Liver (tissue), 9 donors: Measurements from ENCODE around the gene CMIP. TPM values are rescaled to one million over a fixed set of nuclear protein-coding genes. Genes with fewer than 3 reads are reported as not detected.

Experiments used
- DNase-seq: peaks from one replicate; pipeline ENCODE4 v3.0.0-alpha.2; 2017; ENCODE audit warnings: low spot score
- H3K27ac ChIP-seq, 2 donors: one replicate each; pipeline ENCODE4 v1.7.0; 2013; ENCODE audit warnings: inconsistent platforms in 2 of 2, low read length in 2 of 2, control low read depth in 1 of 2, low read depth in 1 of 2, mild to moderate bottlenecking in 1 of 2
- H3K27me3 ChIP-seq, 4 donors: one replicate each; pipeline versions ENCODE4 v1.6.1 to v1.7.0; 2013; ENCODE audit warnings: low read length in 3 of 4, inconsistent platforms in 1 of 4, mild to moderate bottlenecking in 1 of 4, moderate library complexity in 1 of 4; ENCODE audit not compliant: control insufficient read depth in 4 of 4, insufficient read depth in 4 of 4
- H3K36me3 ChIP-seq, 4 donors: one replicate each; pipeline versions ENCODE4 v1.6.1 to v1.7.0; 2013; ENCODE audit warnings: low read length in 3 of 4, mild to moderate bottlenecking in 3 of 4, low read depth in 1 of 4, moderate library complexity in 1 of 4; ENCODE audit not compliant: control insufficient read depth in 4 of 4, insufficient read depth in 3 of 4
- H3K4me1 ChIP-seq, 4 donors: one replicate each; pipeline versions ENCODE4 v1.6.1 to v1.7.0; 2013; ENCODE audit warnings: low read length in 3 of 4, mild to moderate bottlenecking in 3 of 4, moderate library complexity in 1 of 4; ENCODE audit not compliant: control insufficient read depth in 4 of 4, insufficient read depth in 4 of 4
- H3K4me3 ChIP-seq, 3 donors: one replicate each; pipeline versions ENCODE4 v1.6.1 to v1.7.0; 2013; ENCODE audit warnings: low read length in 3 of 3, control low read depth in 1 of 3, low read depth in 1 of 3, mild to moderate bottlenecking in 1 of 3
- H3K9ac ChIP-seq, 2 donors: one replicate each; pipeline ENCODE4 v1.7.0; 2013; ENCODE audit warnings: low read length in 2 of 2, mild to moderate bottlenecking in 2 of 2, moderate library complexity in 2 of 2, control low read depth in 1 of 2, low read depth in 1 of 2
- H3K9me3 ChIP-seq, 4 donors: one replicate each; pipeline versions ENCODE4 v1.6.1 to v1.7.0; 2013; ENCODE audit warnings: low read length in 3 of 4; ENCODE audit not compliant: control insufficient read depth in 4 of 4
- ATF3 ChIP-seq: IDR thresholded peaks from 2 replicates; pipeline ENCODE4 v1.6.1; 2016; ENCODE audit warnings: antibody characterized with exemption
- CTCF ChIP-seq: fragments of 150-350 bp; IDR thresholded peaks from 2 replicates; pipeline ENCODE4 v1.5.1; 2017; ENCODE audit warnings: improper control_type of control experiment, low read depth, low read length; ENCODE audit not compliant: missing input control
- EGR1 ChIP-seq, 2 donors: IDR thresholded peaks; 2 replicates each; pipeline ENCODE4 v1.6.1; 2016 to 2018; ENCODE audit warnings: antibody characterized with exemption in 2 of 2, low read depth in 2 of 2
- FOXA1 ChIP-seq: IDR thresholded peaks from 2 replicates; pipeline ENCODE4 v1.6.1; 2016; ENCODE audit warnings: antibody characterized with exemption
- FOXA2 ChIP-seq: IDR thresholded peaks from 2 replicates; pipeline ENCODE4 v1.6.1; 2016; ENCODE audit warnings: antibody characterized with exemption
- GABPA ChIP-seq, 2 donors: IDR thresholded peaks in 1 of 2; conservative IDR thresholded peaks in 1 of 2; 2 replicates each; pipeline ENCODE4 v1.6.1; 2016; ENCODE audit warnings: antibody characterized with exemption in 2 of 2, mild to moderate bottlenecking in 1 of 2, moderate library complexity in 1 of 2
- HNF4A ChIP-seq, 2 donors: conservative IDR thresholded peaks; 2 replicates each; pipeline ENCODE4 v1.6.1; 2016; ENCODE audit warnings: antibody characterized with exemption in 2 of 2, mild to moderate bottlenecking in 2 of 2
- HNF4G ChIP-seq: IDR thresholded peaks from 2 replicates; pipeline ENCODE4 v1.6.1; 2016; ENCODE audit warnings: antibody characterized with exemption
- JUND ChIP-seq, 2 donors: IDR thresholded peaks; 2 replicates each; pipeline ENCODE4 v1.6.1; 2016; ENCODE audit warnings: antibody characterized with exemption in 2 of 2
- MAX ChIP-seq: IDR thresholded peaks from 2 replicates; pipeline ENCODE4 v1.6.1; 2016; ENCODE audit warnings: antibody characterized with exemption
- NR2F2 ChIP-seq: IDR thresholded peaks from 2 replicates; pipeline ENCODE4 v1.6.1; 2016; ENCODE audit warnings: antibody characterized with exemption
- RAD21 ChIP-seq, 2 donors: IDR thresholded peaks; 2 replicates each; pipeline ENCODE4 v1.6.1; 2016; ENCODE audit warnings: antibody characterized with exemption in 2 of 2, mild to moderate bottlenecking in 2 of 2
- REST ChIP-seq: IDR thresholded peaks from 2 replicates; pipeline ENCODE4 v1.6.1; 2016; ENCODE audit warnings: antibody characterized with exemption, mild to moderate bottlenecking
- RXRA ChIP-seq, 2 donors: IDR thresholded peaks; 2 replicates each; pipeline ENCODE4 v1.6.1; 2017 to 2018; ENCODE audit warnings: antibody characterized with exemption in 2 of 2, mild to moderate bottlenecking in 1 of 2
- SP1 ChIP-seq: IDR thresholded peaks from 2 replicates; pipeline ENCODE4 v1.6.1; 2018; ENCODE audit warnings: antibody characterized with exemption, mild to moderate bottlenecking
- TAF1 ChIP-seq: conservative IDR thresholded peaks from 2 replicates; pipeline ENCODE4 v1.6.1; 2016; ENCODE audit warnings: antibody characterized with exemption, mild to moderate bottlenecking
- YY1 ChIP-seq: IDR thresholded peaks from 2 replicates; pipeline ENCODE4 v1.6.1; 2016; ENCODE audit warnings: antibody characterized with exemption, mild to moderate bottlenecking
- ZBTB33 ChIP-seq: IDR thresholded peaks from 2 replicates; pipeline ENCODE4 v1.6.1; 2016; ENCODE audit warnings: antibody characterized with exemption
- WGBS: extraction: QIAGEN DNeasy Blood & Tissue Kit; methylation state at CpG from one replicate; pipeline ENCODE4 v1.1.7; 2013; 5-methylcytosine and 5-hydroxymethylcytosine counted together
- polyA plus RNA-seq, 2 donors: library from polyadenylated mRNA; stranded (reverse) in 1 of 2; unstranded in 1 of 2; fragments of 200-250 nt in 1 of 2; fragments of >200 nt in 1 of 2; fragmentation: Nextera tagmentation in 1 of 2; extraction: Ambion mirVana in 1 of 2; gene quantifications; one replicate each; pipeline versions ENCODE4 v1.2.1 to v1.2.3, GENCODE V29; 2013 to 2015
- total RNA-seq, 2 donors: library from RNA; depleted of rRNA; stranded (reverse); fragments of >200 nt; gene quantifications; one replicate each; pipeline ENCODE4 v1.2.3, GENCODE V29; 2014
- donor health status: healthy.
- donor health status: healthy.
- donor health status: healthy.
- donor health status: healthy.
- donor health status: healthy.

Gene CMIP
- total and polyA plus RNA-seq, 4 donors: 1.7 to 15.6 (median 10.1) TPM

GRCh38 chr16:81450783-81451491 is 6.3 kb downstream of the CMIP start:
- Histone ChIP-seq H3K4me3 (no peak overlapping the region), H3K27me3 (no peaks in the 10 kb centered on the region), H3K36me3 (no peaks in the 10 kb centered on the region), H3K4me1 (peaks cover 29 to 92% (median 73%) of the 10 kb centered on the region in 4 donors), H3K9ac (no peak overlapping the region), H3K9me3 (no peaks in the 10 kb centered on the region), H3K27ac (peak overlapping the region in 1 of 2 donors; percentile 76)
- WGBS: 90% methylated on average over 12 of the region's 12 CpGs
- DNase-seq: no peak
- TF ChIP-seq NR2F2: no peak
- no peak for TF ChIP-seq HNF4A (conservative IDR thresholded peaks at IDR 0.05)
- no peak for TF ChIP-seq YY1
- TF ChIP-seq GABPA (IDR thresholded peaks at IDR 0.05 in 1 of 2, conservative IDR thresholded peaks at IDR 0.05 in 1 of 2): no peak
- TF ChIP-seq ATF3: no peak
- TF ChIP-seq ZBTB33: no peak
- no peak for TF ChIP-seq MAX
- TF ChIP-seq CTCF: no peak
- TF ChIP-seq FOXA2: no peak
- TF ChIP-seq RXRA (IDR thresholded peaks at IDR 0.05): no peak
- TF ChIP-seq EGR1 (IDR thresholded peaks at IDR 0.05; ENCODE audit: low read depth in 2 of 2): no peak
- no peak for TF ChIP-seq SP1
- TF ChIP-seq TAF1: no peak
- no peak for TF ChIP-seq RAD21 (IDR thresholded peaks at IDR 0.05)
- no peak for TF ChIP-seq REST
- no peak for TF ChIP-seq JUND (IDR thresholded peaks at IDR 0.05)
- no peak for TF ChIP-seq HNF4G
- no peak for TF ChIP-seq FOXA1
